Testis (tissue), 3 donors: ENCODE measurements around the gene DUSP7. TPM values are rescaled to one million over a fixed set of nuclear protein-coding genes. Genes with fewer than 3 reads are reported as not detected.

Experiments used
- DNase-seq: peaks from one replicate; pipeline ENCODE4 v3.0.0-alpha.2; 2019
- H3K27ac ChIP-seq, 2 donors: fragments of 200-600 bp; sonication (generic); one replicate each; pipeline ENCODE4 v1.5.1; 2019
- H3K27me3 ChIP-seq: fragments of 200-600 bp; sonication (generic); one replicate; pipeline ENCODE4 v1.5.1; 2019
- H3K36me3 ChIP-seq: fragments of 200-600 bp; sonication (generic); one replicate; pipeline ENCODE4 v1.5.1; 2017; ENCODE audit warnings: low read depth; ENCODE audit errors: missing control alignments
- H3K4me1 ChIP-seq: fragments of 200-600 bp; sonication (generic); one replicate; pipeline ENCODE4 v1.5.1; 2019
- H3K4me3 ChIP-seq, 2 donors: fragments of 200-600 bp; sonication (generic); one replicate each; pipeline ENCODE4 v1.5.1; 2017 to 2019
- H3K9me3 ChIP-seq: fragments of 200-600 bp; sonication (generic); one replicate; pipeline ENCODE4 v1.5.1; 2017
- POLR2A ChIP-seq: fragments of 450-650 bp; IDR thresholded peaks from one replicate; pipeline ENCODE4 v1.6.1; 2017; ENCODE audit warnings: antibody characterized with exemption, mild to moderate bottlenecking, moderate library complexity
- WGBS, 2 donors: methylation state at CpG; one replicate each; pipeline ENCODE4 v1.1.5; 2018; 5-methylcytosine and 5-hydroxymethylcytosine counted together
- intact Hi-C: fragments of 100-400 bp; cut with DNase I; formaldehyde crosslinking; loops from one replicate; pipeline ENCODE4 v1.15.1; 2023; ENCODE audit warnings: low total_unique reads
- polyA plus RNA-seq: library from polyadenylated mRNA; stranded (reverse); fragments of 350-450 nt; fragmentation: Illumina TruSeq; extraction: RNeasy Lipid Tissue Mini Kit (QIAGEN cat#74804); gene quantifications from one replicate; pipeline ENCODE4 v1.2.3, GENCODE V29; 2014; ENCODE audit warnings: low read depth, low replicate concordance; ENCODE audit not compliant: insufficient read depth
- total RNA-seq, 2 donors: library from RNA; depleted of rRNA; stranded (reverse); fragments of >200 nt; gene quantifications; one replicate each; pipeline ENCODE4 v1.2.3, GENCODE V29; 2016
- TF ChIP-seq, protein P1 (sequence below), 3 experiments: fragments of 450-650 bp in 2 of 3; fragments of 200-600 bp in 1 of 3; sonication (generic) in 1 of 3; IDR thresholded peaks; one replicate each; pipeline ENCODE4 v1.5.1; 2016 to 2019; ENCODE audit warnings: antibody characterized with exemption in 3 of 3, mild to moderate bottlenecking in 2 of 3, moderate library complexity in 1 of 3

Gene DUSP7
- total and polyA plus RNA-seq, 3 donors from 2014 or later = 25.1 to 48.8 (median 40.6) TPM

DNA sequence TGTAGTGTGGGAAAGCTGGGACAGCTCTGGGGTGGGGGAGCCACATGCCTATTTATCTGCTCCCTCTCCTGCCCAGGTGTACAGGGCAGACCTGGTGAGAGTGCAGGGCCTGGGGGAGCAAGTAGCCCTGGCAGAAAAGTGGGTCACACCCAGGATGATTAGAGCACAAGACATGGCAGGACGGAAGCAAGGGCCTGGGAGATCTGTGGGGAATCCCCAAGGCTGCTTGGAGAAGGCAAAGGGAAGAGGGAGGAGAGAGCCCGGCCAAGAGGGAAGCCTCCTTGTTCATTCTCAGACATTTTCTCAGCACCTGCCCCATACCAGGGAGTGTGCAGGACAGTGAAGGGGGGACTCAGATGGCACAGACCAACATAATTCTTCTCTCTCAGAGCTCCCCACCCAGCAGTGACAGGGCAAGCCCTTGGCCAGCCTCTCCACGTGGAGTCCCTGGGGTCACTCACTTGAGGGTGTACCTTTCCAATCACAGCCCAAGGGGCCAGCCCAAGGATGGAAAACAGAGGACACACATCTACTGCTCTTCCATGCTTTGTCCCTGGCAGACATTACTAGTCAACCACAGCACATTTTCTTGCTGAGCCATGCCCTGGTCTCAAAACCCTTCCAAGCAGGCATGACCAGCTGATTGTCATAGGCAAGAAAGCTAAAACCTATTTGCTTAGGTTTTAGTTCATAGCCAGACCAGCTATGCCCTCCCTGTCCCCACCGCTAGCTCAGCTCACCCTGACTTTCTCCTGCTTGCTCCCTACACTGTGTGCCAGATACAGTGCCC is 4.9 kb upstream of the DUSP7 start:
- Histone ChIP-seq H3K9me3 (no peaks in the 10 kb centered on the region), H3K4me3 (no peak overlapping the region), H3K27me3 (no peaks in the 10 kb centered on the region), H3K27ac (no peak overlapping the region), H3K36me3 (no peaks in the 10 kb centered on the region), H3K4me1 (no peaks in the 10 kb centered on the region)
- DNase-seq = no peak
- intact Hi-C loops = no loop called here
- TF ChIP-seq, protein P1, sequence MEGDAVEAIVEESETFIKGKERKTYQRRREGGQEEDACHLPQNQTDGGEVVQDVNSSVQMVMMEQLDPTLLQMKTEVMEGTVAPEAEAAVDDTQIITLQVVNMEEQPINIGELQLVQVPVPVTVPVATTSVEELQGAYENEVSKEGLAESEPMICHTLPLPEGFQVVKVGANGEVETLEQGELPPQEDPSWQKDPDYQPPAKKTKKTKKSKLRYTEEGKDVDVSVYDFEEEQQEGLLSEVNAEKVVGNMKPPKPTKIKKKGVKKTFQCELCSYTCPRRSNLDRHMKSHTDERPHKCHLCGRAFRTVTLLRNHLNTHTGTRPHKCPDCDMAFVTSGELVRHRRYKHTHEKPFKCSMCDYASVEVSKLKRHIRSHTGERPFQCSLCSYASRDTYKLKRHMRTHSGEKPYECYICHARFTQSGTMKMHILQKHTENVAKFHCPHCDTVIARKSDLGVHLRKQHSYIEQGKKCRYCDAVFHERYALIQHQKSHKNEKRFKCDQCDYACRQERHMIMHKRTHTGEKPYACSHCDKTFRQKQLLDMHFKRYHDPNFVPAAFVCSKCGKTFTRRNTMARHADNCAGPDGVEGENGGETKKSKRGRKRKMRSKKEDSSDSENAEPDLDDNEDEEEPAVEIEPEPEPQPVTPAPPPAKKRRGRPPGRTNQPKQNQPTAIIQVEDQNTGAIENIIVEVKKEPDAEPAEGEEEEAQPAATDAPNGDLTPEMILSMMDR (IDR thresholded peaks at IDR 0.05) = no peak
- no peak for TF ChIP-seq POLR2A
- 79 to 84% methylated on average over 4 of the region's 4 CpGs for WGBS, 2 donors

- intact Hi-C loops = loop anchor here (10.0 kb wide), 1 partner anchor 55 kb away; no protein-coding TSS in a partner anchor
- Histone ChIP-seq H3K36me3 (no peaks in the 10 kb centered on the region), H3K27me3 (no peaks in the 10 kb centered on the region), H3K27ac (no peak overlapping the region), H3K4me1 (no peaks in the 10 kb centered on the region), H3K9me3 (no peaks in the 10 kb centered on the region), H3K4me3 (no peak overlapping the region)
- TF ChIP-seq, protein P1 (IDR thresholded peaks at IDR 0.05) = no peak
- TF ChIP-seq POLR2A = no peak
- no peak for DNase-seq
- WGBS, 2 donors = 88 to 99% methylated on average over 3 to 7 of the region's 7 CpGs
These were observed 3.4 kb upstream of the DUSP7 start for GRCh38 chr3:52059781-52060180.

DNA sequence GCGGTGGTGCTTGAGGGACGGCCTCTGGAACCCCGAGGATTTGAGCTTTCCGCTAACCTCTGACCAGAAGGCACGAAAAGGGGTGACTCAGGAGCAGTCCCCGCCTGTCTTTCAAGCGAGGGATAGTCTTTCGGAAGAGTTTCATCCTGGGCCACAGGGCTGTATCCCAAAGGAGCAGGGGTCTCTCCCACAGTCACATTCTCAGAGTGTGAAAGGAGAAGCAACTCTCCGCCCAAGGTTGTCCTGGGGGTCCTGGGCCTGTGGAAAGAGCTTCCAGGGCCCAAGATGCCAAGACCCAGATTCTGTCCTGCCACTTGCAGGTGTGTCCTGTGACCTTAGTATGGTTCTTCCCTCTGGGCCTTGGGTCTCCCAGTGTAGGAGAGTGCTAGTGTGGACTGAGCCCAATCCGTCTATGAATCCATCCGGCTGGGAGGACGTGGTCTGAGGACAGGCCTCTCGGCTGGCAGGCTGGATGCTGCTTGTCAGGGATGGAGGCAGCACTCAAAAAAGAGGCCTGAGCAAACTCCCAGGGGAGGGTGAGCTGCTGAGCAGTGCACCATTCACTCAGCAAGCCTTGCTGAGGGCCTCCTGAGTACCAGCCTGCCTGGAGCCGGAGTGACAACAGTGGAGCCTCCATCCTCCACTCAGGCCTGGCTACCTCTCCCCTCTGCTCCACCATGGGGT is 1.6 kb upstream of the DUSP7 start:
- WGBS, 2 donors = 60 to 70% methylated on average over 4 to 14 of the region's 14 CpGs
- TF ChIP-seq, protein P1 (IDR thresholded peaks at IDR 0.05) = no peak
- TF ChIP-seq POLR2A = no peak
- no peaks in the 10 kb centered on the region for H3K36me3 ChIP-seq
- H3K4me3 ChIP-seq = peak overlapping the region; percentile 21 to 70
- H3K27me3 ChIP-seq = no peaks in the 10 kb centered on the region
- intact Hi-C loops = loop anchor here (10.0 kb wide), 1 partner anchor 53 kb away; no protein-coding TSS in a partner anchor
- peaks cover 17% of the 10 kb centered on the region for H3K4me1 ChIP-seq
- no peak overlapping the region for H3K27ac ChIP-seq
- H3K9me3 ChIP-seq = no peaks in the 10 kb centered on the region
- DNase-seq = no peak

- Histone ChIP-seq H3K27ac (peak overlapping the region; percentile 86 to 87), H3K27me3 (no peaks in the 10 kb centered on the region), H3K4me3 (peak overlapping the region; percentile 70 to 75), H3K9me3 (no peaks in the 10 kb centered on the region), H3K36me3 (no peaks in the 10 kb centered on the region), H3K4me1 (peaks cover 25% of the 10 kb centered on the region)
- peak; percentile 100 for DNase-seq
- 0 to 2% methylated on average over 21 to 53 of the region's 55 CpGs for WGBS, 2 donors
- intact Hi-C loops = loop anchor here (10.0 kb wide), 1 partner anchor 52 kb away; no protein-coding TSS in a partner anchor
- TF ChIP-seq, protein P1 (IDR thresholded peaks at IDR 0.05) = no peak
- TF ChIP-seq POLR2A = no peak
These were observed 819 bp upstream of the DUSP7 start for GRCh38 chr3:52056968-52057811.
